Stimulated activated CD4-positive, alpha-beta T cell treated with anti-CD3 and anti-CD28 coated beads, Interleukin-2, amount 100 ng/mL, for 24 hours (primary cell): ENCODE data around the gene TOMM7.

Experiments
- DNase-seq, 2 donors: peaks; one replicate each; pipeline ENCODE4 v3.0.0-alpha.2; 2020

TOMM7 gene

GRCh38 chr7:22822486-22823141 is at the start of gene TOMM7:
TOMM7 (minus strand) TSS chr7:22822849; CDS start chr7:22822779, 70 bp downstream.
- DNase-seq, result peak; percentile 86

- DNase-seq, result no peak
Measured at GRCh38 chr7:22872096-22872807, 49.6 kb upstream of the TOMM7 start.

GRCh38 chr7:22871661-22872060 is 49.0 kb upstream of the TOMM7 start:
- DNase-seq, result no peak

GRCh38 chr7:22868509-22868908 is 45.9 kb upstream of the TOMM7 start:
- no peak for DNase-seq

- DNase-seq, result no peak
Measured at GRCh38 chr7:22867589-22867988, 44.9 kb upstream of the TOMM7 start.

- no peak for DNase-seq
Measured at GRCh38 chr7:22867003-22867402, 44.4 kb upstream of the TOMM7 start.

- DNase-seq, result no peak
Measured at GRCh38 chr7:22865602-22865960, 42.9 kb upstream of the TOMM7 start.

GRCh38 chr7:22864855-22865601 is 42.4 kb upstream of the TOMM7 start:
- no peak for DNase-seq

- DNase-seq, result no peak
Measured at GRCh38 chr7:22864301-22864700, 41.7 kb upstream of the TOMM7 start.

GRCh38 chr7:22863156-22863899 is 40.7 kb upstream of the TOMM7 start:
- DNase-seq, result no peak

GRCh38 chr7:22861576-22861975 is 38.9 kb upstream of the TOMM7 start:
- no peak for DNase-seq

GRCh38 chr7:22860784-22861482 is 38.3 kb upstream of the TOMM7 start:
- DNase-seq, result peak; percentile 24 to 48

- DNase-seq, result no peak
Measured at GRCh38 chr7:22860337-22860736, 37.7 kb upstream of the TOMM7 start.

GRCh38 chr7:22859641-22860290 is 37.1 kb upstream of the TOMM7 start:
- no peak for DNase-seq

- DNase-seq, result no peak
Measured at GRCh38 chr7:22858640-22859561, 36.3 kb upstream of the TOMM7 start.

GRCh38 chr7:22858274-22858639 is 35.6 kb upstream of the TOMM7 start:
- no peak for DNase-seq

GRCh38 chr7:22856416-22856815 is 33.8 kb upstream of the TOMM7 start:
- DNase-seq, result no peak

GRCh38 chr7:22855049-22855392 is 32.4 kb upstream of the TOMM7 start:
- no peak for DNase-seq

GRCh38 chr7:22854158-22855048 is 31.8 kb upstream of the TOMM7 start:
- peak; percentile 86 to 87 for DNase-seq

GRCh38 chr7:22853674-22854157 is 31.1 kb upstream of the TOMM7 start:
- no peak for DNase-seq
